Breast epithelium (tissue), 4 donors: ENCODE measurements around the gene TMEM170B. TPM values are rescaled to one million over a fixed set of nuclear protein-coding genes. Genes with fewer than 3 reads are reported as not detected.

Source experiments
- DNase-seq, 2 donors: peaks; one replicate each; pipeline ENCODE4 v3.0.0-alpha.2; 2019; ENCODE audit warnings: low spot score in 2 of 2
- H3K27ac ChIP-seq, 2 donors: fragments of 200-600 bp; sonication (generic) in 1 of 2; one replicate each; pipeline ENCODE4 v1.5.1; 2016 to 2019; ENCODE audit warnings: mild to moderate bottlenecking in 1 of 2
- H3K27me3 ChIP-seq, 2 donors: fragments of 200-600 bp; sonication (generic) in 1 of 2; one replicate each; pipeline versions ENCODE4 v1.5.1 to v1.6.0; 2017 to 2019; ENCODE audit warnings: control low read depth in 1 of 2, mild to moderate bottlenecking in 1 of 2
- H3K36me3 ChIP-seq: fragments of 200-600 bp; one replicate; pipeline ENCODE4 v1.5.1; 2019
- H3K4me1 ChIP-seq, 2 donors: fragments of 200-600 bp; sonication (generic); one replicate each; pipeline ENCODE4 v1.5.1; 2016 to 2019; ENCODE audit warnings: control low read depth in 1 of 2
- H3K4me3 ChIP-seq, 3 donors: fragments of 200-600 bp; sonication (generic); 1 replicate in 2 of 3; 2 replicates in 1 of 3; pipeline ENCODE4 v1.5.1; 2016 to 2019; ENCODE audit warnings: mild to moderate bottlenecking in 3 of 3, moderate library complexity in 2 of 3
- H3K9me3 ChIP-seq, 2 donors: fragments of 200-600 bp; sonication (generic) in 1 of 2; one replicate each; pipeline ENCODE4 v1.5.1; 2016 to 2019; ENCODE audit warnings: control low read depth in 1 of 2
- POLR2A ChIP-seq: fragments of 450-650 bp; IDR thresholded peaks from one replicate; pipeline ENCODE4 v1.6.1; 2016; ENCODE audit warnings: antibody characterized with exemption, mild to moderate bottlenecking, moderate library complexity
- POLR2AphosphoS5 ChIP-seq, 3 donors: sonication (generic); formaldehyde crosslinking; IDR thresholded peaks; one replicate each; pipeline ENCODE4 v1.6.1; 2017; ENCODE audit warnings: antibody characterized with exemption in 3 of 3
- intact Hi-C: fragments of 100-400 bp; cut with DNase I; formaldehyde crosslinking; loops from one replicate; pipeline ENCODE4 v1.15.1; 2023; ENCODE audit warnings: low total_unique reads
- total RNA-seq, 3 donors: library from RNA; depleted of rRNA; stranded (reverse); fragments of >200 nt; gene quantifications; one replicate each; pipeline ENCODE4 v1.1.0, GENCODE V29; 2016
- TF ChIP-seq, protein P1 (sequence below), 3 donors: fragments of 450-650 bp; IDR thresholded peaks; one replicate each; pipeline ENCODE4 v1.5.1; 2016 to 2017; ENCODE audit warnings: antibody characterized with exemption in 3 of 3, mild to moderate bottlenecking in 3 of 3, moderate library complexity in 3 of 3

Gene TMEM170B
- total RNA-seq, 3 donors from 2014 or later = 4.9 to 15.2 (median 5.6) TPM

DNA sequence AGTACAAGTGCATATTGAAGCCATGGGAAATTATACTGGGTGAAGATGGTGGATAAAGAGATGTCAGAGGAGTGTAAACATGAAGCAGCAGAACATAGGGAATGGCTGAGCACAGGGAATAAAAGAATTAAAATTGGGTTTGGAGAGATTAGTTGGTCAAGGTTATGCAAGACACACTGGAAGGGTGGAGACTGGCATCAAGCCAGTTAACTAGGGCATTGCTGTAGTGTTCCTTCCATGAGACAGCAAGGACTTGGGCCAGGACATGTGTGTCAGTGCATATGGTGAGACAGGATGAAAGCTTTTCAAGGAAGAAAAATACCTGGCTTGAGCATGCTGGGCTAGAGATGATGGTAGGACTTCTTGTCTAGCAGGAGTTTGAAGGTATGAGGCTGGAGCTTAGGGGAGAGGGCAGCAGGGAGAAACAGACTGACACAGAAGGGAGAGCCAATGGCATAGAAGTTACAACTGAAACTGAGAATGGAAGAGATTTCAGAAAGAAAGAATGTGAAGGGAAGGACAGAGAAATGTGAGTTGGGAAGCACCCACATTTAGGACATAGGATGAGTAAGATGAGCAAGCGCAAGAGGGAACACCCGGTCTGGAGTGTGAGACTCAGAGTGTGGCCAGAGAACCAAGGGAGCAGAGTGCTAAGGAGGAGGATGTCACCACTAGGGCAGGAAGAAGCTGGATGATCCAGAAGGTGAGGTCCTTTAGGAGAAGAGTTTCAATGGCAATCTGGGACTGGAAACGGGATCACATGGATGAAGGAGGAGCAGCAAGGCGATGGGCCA is 14.5 kb upstream of the TMEM170B start:
- intact Hi-C loops = no loop called here
- Histone ChIP-seq H3K27ac (no peak overlapping the region), H3K27me3 (no peaks in the 10 kb centered on the region)

DNA sequence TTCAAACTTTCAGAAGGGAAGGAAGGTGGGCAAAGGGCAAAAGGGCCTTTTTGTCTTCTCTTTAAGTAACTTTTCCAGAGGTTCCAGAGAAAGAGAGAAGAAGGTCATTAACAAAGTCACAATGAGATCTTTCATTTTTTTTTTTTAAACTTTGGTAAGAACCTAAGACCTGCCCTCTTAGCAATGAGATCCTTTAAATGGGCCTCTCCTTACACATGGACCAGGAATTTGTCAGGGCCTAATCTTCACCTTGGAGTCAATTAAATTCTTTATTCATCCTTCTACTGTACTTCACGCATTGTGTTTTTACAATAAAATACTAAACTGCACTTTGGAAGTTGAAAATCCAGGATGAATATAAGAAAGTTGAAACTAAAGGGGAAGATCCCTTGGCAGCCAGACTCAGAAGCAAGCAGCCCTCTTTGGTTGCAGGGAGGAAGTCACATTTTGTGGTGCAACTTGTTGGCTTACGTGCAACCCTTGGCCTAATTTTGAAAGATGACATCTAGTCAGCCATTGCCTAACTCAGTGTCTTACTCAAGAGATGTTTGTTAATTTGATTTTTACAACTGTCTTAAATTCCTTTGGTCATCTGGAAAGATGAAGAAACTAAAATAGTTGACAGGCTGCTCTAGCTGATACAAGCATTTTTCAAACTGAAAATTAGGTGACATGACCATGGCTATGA is 11.9 kb upstream of the TMEM170B start:
- DNase-seq = peak in 1 of 2 donors; percentile 28
- TF ChIP-seq POLR2A (no peak), POLR2AphosphoS5 (IDR thresholded peaks at IDR 0.05) (peak; percentile 47 to 91 (median 71))
- TF ChIP-seq, protein P1, sequence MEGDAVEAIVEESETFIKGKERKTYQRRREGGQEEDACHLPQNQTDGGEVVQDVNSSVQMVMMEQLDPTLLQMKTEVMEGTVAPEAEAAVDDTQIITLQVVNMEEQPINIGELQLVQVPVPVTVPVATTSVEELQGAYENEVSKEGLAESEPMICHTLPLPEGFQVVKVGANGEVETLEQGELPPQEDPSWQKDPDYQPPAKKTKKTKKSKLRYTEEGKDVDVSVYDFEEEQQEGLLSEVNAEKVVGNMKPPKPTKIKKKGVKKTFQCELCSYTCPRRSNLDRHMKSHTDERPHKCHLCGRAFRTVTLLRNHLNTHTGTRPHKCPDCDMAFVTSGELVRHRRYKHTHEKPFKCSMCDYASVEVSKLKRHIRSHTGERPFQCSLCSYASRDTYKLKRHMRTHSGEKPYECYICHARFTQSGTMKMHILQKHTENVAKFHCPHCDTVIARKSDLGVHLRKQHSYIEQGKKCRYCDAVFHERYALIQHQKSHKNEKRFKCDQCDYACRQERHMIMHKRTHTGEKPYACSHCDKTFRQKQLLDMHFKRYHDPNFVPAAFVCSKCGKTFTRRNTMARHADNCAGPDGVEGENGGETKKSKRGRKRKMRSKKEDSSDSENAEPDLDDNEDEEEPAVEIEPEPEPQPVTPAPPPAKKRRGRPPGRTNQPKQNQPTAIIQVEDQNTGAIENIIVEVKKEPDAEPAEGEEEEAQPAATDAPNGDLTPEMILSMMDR (IDR thresholded peaks at IDR 0.05) = no peak
- Histone ChIP-seq H3K4me3 (no peak overlapping the region), H3K27ac (peak overlapping the region in 1 of 2 donors; percentile 48), H3K27me3 (no peaks in the 10 kb centered on the region), H3K4me1 (no peaks in the 10 kb centered on the region), H3K36me3 (no peaks in the 10 kb centered on the region), H3K9me3 (no peaks in the 10 kb centered on the region)
- intact Hi-C loops = no loop called here

More for the DNA sequence above, 14.5 kb upstream of the TMEM170B start:
- H3K4me1 ChIP-seq = no peaks in the 10 kb centered on the region
- TF ChIP-seq, protein P1 (IDR thresholded peaks at IDR 0.05) = no peak
- TF ChIP-seq POLR2AphosphoS5 (IDR thresholded peaks at IDR 0.05) (no peak), POLR2A (no peak)
- peaks cover 0 to 7% of the 10 kb centered on the region in 2 donors for H3K9me3 ChIP-seq
- no peak for DNase-seq
- no peaks in the 10 kb centered on the region for H3K36me3 ChIP-seq
- no peak overlapping the region for H3K4me3 ChIP-seq

DNA sequence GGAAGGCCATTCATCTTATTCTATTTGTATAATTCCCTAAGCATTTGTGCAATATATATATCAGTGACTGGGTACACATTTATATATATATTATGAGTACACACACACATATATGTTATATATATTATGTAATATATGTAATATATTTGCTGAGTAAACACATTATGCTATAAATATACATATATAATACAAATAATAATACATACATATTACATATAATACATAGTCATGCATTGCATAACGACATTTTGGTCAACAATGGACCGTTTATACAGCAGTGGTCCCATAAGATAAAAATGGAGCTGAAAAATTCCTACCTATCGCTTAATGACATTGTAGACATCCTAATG is 11.4 kb upstream of the TMEM170B start:
- DNase-seq = no peak
- no peak for TF ChIP-seq POLR2A
- TF ChIP-seq, protein P1 (IDR thresholded peaks at IDR 0.05) = no peak
- TF ChIP-seq POLR2AphosphoS5 (IDR thresholded peaks at IDR 0.05) = no peak
- H3K27me3 ChIP-seq = no peaks in the 10 kb centered on the region
- no peak overlapping the region for H3K4me3 ChIP-seq
- intact Hi-C loops = no loop called here
- H3K9me3 ChIP-seq = no peaks in the 10 kb centered on the region
- H3K36me3 ChIP-seq = no peaks in the 10 kb centered on the region
- no peak overlapping the region for H3K27ac ChIP-seq
- H3K4me1 ChIP-seq = no peaks in the 10 kb centered on the region

DNA sequence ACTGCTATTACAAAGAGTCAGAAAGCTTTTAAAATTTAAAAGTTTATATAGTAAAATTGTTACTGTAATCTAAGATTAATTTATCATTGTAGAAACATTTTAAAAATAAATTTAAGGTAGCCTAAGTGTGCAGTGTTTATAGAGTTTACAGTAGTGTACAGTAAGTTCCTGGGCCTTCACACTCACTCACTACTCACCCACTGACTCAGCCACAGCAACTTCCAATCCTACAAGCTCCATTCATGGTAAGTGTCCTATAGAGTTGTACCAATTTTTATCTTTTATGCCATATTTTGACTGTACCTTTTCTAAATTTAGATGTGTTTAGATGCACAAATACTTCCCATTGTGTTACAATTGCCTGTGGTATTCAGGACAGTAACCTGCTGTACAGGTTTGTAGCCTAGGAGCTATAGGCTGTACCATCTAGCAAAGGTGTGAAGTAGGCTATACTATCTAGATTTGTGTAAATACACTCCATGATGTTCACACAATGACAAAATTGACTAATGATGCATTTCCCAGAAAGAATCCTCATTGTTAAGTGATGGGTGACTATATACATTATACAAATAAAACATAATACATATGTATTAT is 10.2 kb upstream of the TMEM170B start:
- no peaks in the 10 kb centered on the region for H3K36me3 ChIP-seq
- H3K27ac ChIP-seq = no peak overlapping the region
- H3K27me3 ChIP-seq = no peaks in the 10 kb centered on the region
- intact Hi-C loops = no loop called here
- no peak overlapping the region for H3K4me3 ChIP-seq
- no peak for TF ChIP-seq POLR2AphosphoS5 (IDR thresholded peaks at IDR 0.05)
- TF ChIP-seq, protein P1 (IDR thresholded peaks at IDR 0.05) = no peak
- no peak for TF ChIP-seq POLR2A
- H3K4me1 ChIP-seq = no peaks in the 10 kb centered on the region
- no peaks in the 10 kb centered on the region for H3K9me3 ChIP-seq
- DNase-seq = no peak

DNA sequence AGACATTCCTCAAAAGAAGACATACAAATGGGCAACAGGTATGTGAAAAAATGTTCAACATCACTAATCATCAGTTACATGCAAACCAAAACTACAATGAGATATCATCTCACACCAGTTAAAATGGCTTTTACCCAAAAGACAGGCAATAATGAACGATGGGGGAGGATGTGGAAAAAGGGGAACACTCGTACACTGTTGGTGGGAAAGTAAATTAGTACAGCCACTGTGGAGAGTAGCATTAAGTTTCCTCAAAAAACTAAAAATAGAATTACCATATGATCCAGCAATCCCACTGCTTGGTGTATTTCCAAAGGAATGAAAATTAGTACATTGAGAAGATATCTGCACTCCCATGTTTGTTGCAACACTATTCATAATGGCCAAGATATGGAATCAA is 8.6 kb upstream of the TMEM170B start:
- H3K4me3 ChIP-seq = no peak overlapping the region
- no peaks in the 10 kb centered on the region for H3K27me3 ChIP-seq
- H3K9me3 ChIP-seq = no peaks in the 10 kb centered on the region
- intact Hi-C loops = no loop called here
- no peak for DNase-seq
- no peaks in the 10 kb centered on the region for H3K4me1 ChIP-seq
- H3K27ac ChIP-seq = no peak overlapping the region
- H3K36me3 ChIP-seq = no peaks in the 10 kb centered on the region
- no peak for TF ChIP-seq POLR2AphosphoS5 (IDR thresholded peaks at IDR 0.05)
- TF ChIP-seq, protein P1 (IDR thresholded peaks at IDR 0.05) = no peak
- no peak for TF ChIP-seq POLR2A
